ENCODE results near the gene MMD2.
"Not testable (repeated sequence)": the region's sequence is repeated elsewhere in the genome, so short reads cannot be mapped to it uniquely, and the experiment has no call there.

MMD2 gene

GRCh38 chr7:4982741-4983140 lies 23.8 kb upstream of the MMD2 start:
- H3K27ac ChIP-seq (ENCODE audit: low read depth, low read length); H3K27me3 ChIP-seq (ENCODE audit: control insufficient read depth in 1 of 2, insufficient read depth in 2 of 2, low read length in 2 of 2); H3K4me3 ChIP-seq (ENCODE audit: low read depth in 1 of 2, low read length in 2 of 2); H3K9me3 ChIP-seq (ENCODE audit: control insufficient read depth in 1 of 2, low read length in 2 of 2); H3K9ac ChIP-seq (ENCODE audit: low read depth in 1 of 2, low read length in 2 of 2); H3K4me1 ChIP-seq (ENCODE audit: control insufficient read depth in 1 of 2, insufficient read depth in 2 of 2, low read length in 2 of 2): not testable (repeated sequence)
- peaks cover 6 to 50% of the 10 kb centered on the region in 2 donors for H3K36me3 ChIP-seq (ENCODE audit: control insufficient read depth in 1 of 2, insufficient read depth in 2 of 2, low read length in 2 of 2)

GRCh38 chr7:4981295-4981890 lies 22.4 kb upstream of the MMD2 start:
- not testable (repeated sequence) for H3K4me1 ChIP-seq (ENCODE audit: control insufficient read depth in 1 of 2, insufficient read depth in 2 of 2, low read length in 2 of 2); H3K9me3 ChIP-seq (ENCODE audit: control insufficient read depth in 1 of 2, low read length in 2 of 2); H3K9ac ChIP-seq (ENCODE audit: low read depth in 1 of 2, low read length in 2 of 2); H3K27me3 ChIP-seq (ENCODE audit: control insufficient read depth in 1 of 2, insufficient read depth in 2 of 2, low read length in 2 of 2); H3K4me3 ChIP-seq (ENCODE audit: low read depth in 1 of 2, low read length in 2 of 2); H3K27ac ChIP-seq (ENCODE audit: low read depth, low read length)
- peaks cover 6 to 48% of the 10 kb centered on the region in 2 donors for H3K36me3 ChIP-seq (ENCODE audit: control insufficient read depth in 1 of 2, insufficient read depth in 2 of 2, low read length in 2 of 2)

GRCh38 chr7:4975626-4976025 lies 16.6 kb upstream of the MMD2 start:
- H3K9ac ChIP-seq (ENCODE audit: low read depth in 1 of 2, low read length in 2 of 2); H3K4me3 ChIP-seq (ENCODE audit: low read depth in 1 of 2, low read length in 2 of 2); H3K4me1 ChIP-seq (ENCODE audit: control insufficient read depth in 1 of 2, insufficient read depth in 2 of 2, low read length in 2 of 2); H3K27ac ChIP-seq (ENCODE audit: low read depth, low read length); H3K27me3 ChIP-seq (ENCODE audit: control insufficient read depth in 1 of 2, insufficient read depth in 2 of 2, low read length in 2 of 2); H3K9me3 ChIP-seq (ENCODE audit: control insufficient read depth in 1 of 2, low read length in 2 of 2): not testable (repeated sequence)
- peaks cover 0 to 23% of the 10 kb centered on the region in 2 donors for H3K36me3 ChIP-seq (ENCODE audit: control insufficient read depth in 1 of 2, insufficient read depth in 2 of 2, low read length in 2 of 2)

- H3K27me3 ChIP-seq (ENCODE audit: control insufficient read depth in 1 of 2, insufficient read depth in 2 of 2, low read length in 2 of 2) = no peaks in the 10 kb centered on the region
- H3K9ac ChIP-seq (ENCODE audit: low read depth in 1 of 2, low read length in 2 of 2) = peak overlapping the region; percentile 42 to 77
- H3K36me3 ChIP-seq (ENCODE audit: control insufficient read depth in 1 of 2, insufficient read depth in 2 of 2, low read length in 2 of 2) = peaks cover 0 to 19% of the 10 kb centered on the region in 2 donors
- peak overlapping the region; percentile 90 for H3K27ac ChIP-seq (ENCODE audit: low read depth, low read length)
- H3K4me3 ChIP-seq (ENCODE audit: low read depth in 1 of 2, low read length in 2 of 2) = peak overlapping the region; percentile 73 to 78
- H3K4me1 ChIP-seq (ENCODE audit: control insufficient read depth in 1 of 2, insufficient read depth in 2 of 2, low read length in 2 of 2) = peaks cover 0 to 7% of the 10 kb centered on the region in 2 donors
- H3K9me3 ChIP-seq (ENCODE audit: control insufficient read depth in 1 of 2, low read length in 2 of 2) = no peaks in the 10 kb centered on the region
Observed at GRCh38 chr7:4973728-4974198, 14.8 kb upstream of the MMD2 start.

- not testable (repeated sequence) for H3K27ac ChIP-seq (ENCODE audit: low read depth, low read length); H3K27me3 ChIP-seq (ENCODE audit: control insufficient read depth in 1 of 2, insufficient read depth in 2 of 2, low read length in 2 of 2); H3K36me3 ChIP-seq (ENCODE audit: control insufficient read depth in 1 of 2, insufficient read depth in 2 of 2, low read length in 2 of 2); H3K4me1 ChIP-seq (ENCODE audit: control insufficient read depth in 1 of 2, insufficient read depth in 2 of 2, low read length in 2 of 2); H3K9me3 ChIP-seq (ENCODE audit: control insufficient read depth in 1 of 2, low read length in 2 of 2); H3K9ac ChIP-seq (ENCODE audit: low read depth in 1 of 2, low read length in 2 of 2); H3K4me3 ChIP-seq (ENCODE audit: low read depth in 1 of 2, low read length in 2 of 2)
Observed at GRCh38 chr7:4972446-4972845, 13.5 kb upstream of the MMD2 start.

- H3K4me1 ChIP-seq (ENCODE audit: control insufficient read depth in 1 of 2, insufficient read depth in 2 of 2, low read length in 2 of 2) = no peaks in the 10 kb centered on the region
Observed at GRCh38 chr7:4965295-4966022, 6.5 kb upstream of the MMD2 start.

GRCh38 chr7:4964506-4964905 lies 5.5 kb upstream of the MMD2 start:
- no peak overlapping the region for H3K4me3 ChIP-seq (ENCODE audit: low read depth in 1 of 2, low read length in 2 of 2)
- H3K27ac ChIP-seq (ENCODE audit: low read depth, low read length) = no peak overlapping the region
- peaks cover 2 to 4% of the 10 kb centered on the region in 2 donors for H3K27me3 ChIP-seq (ENCODE audit: control insufficient read depth in 1 of 2, insufficient read depth in 2 of 2, low read length in 2 of 2)
- no peaks in the 10 kb centered on the region for H3K36me3 ChIP-seq (ENCODE audit: control insufficient read depth in 1 of 2, insufficient read depth in 2 of 2, low read length in 2 of 2)
- H3K9ac ChIP-seq (ENCODE audit: low read depth in 1 of 2, low read length in 2 of 2) = no peak overlapping the region
- H3K4me1 ChIP-seq (ENCODE audit: control insufficient read depth in 1 of 2, insufficient read depth in 2 of 2, low read length in 2 of 2) = no peaks in the 10 kb centered on the region
- H3K9me3 ChIP-seq (ENCODE audit: control insufficient read depth in 1 of 2, low read length in 2 of 2) = no peaks in the 10 kb centered on the region

More at GRCh38 chr7:4965295-4966022, 6.5 kb upstream of the MMD2 start:
- Histone ChIP-seq H3K36me3 (ENCODE audit: control insufficient read depth in 1 of 2, insufficient read depth in 2 of 2, low read length in 2 of 2) (no peaks in the 10 kb centered on the region), H3K9me3 (ENCODE audit: control insufficient read depth in 1 of 2, low read length in 2 of 2) (no peaks in the 10 kb centered on the region), H3K4me3 (ENCODE audit: low read depth in 1 of 2, low read length in 2 of 2) (no peak overlapping the region), H3K9ac (ENCODE audit: low read depth in 1 of 2, low read length in 2 of 2) (no peak overlapping the region), H3K27me3 (ENCODE audit: control insufficient read depth in 1 of 2, insufficient read depth in 2 of 2, low read length in 2 of 2) (peaks cover 2 to 4% of the 10 kb centered on the region in 2 donors), H3K27ac (ENCODE audit: low read depth, low read length) (no peak overlapping the region)

- no peak overlapping the region for H3K4me3 ChIP-seq (ENCODE audit: low read depth in 1 of 2, low read length in 2 of 2)
Observed at GRCh38 chr7:4962872-4963775, 4.1 kb upstream of the MMD2 start.

GRCh38 chr7:4960363-4960762 lies 1.4 kb upstream of the MMD2 start:
- Histone ChIP-seq H3K36me3 (ENCODE audit: control insufficient read depth in 1 of 2, insufficient read depth in 2 of 2, low read length in 2 of 2) (no peaks in the 10 kb centered on the region), H3K27me3 (ENCODE audit: control insufficient read depth in 1 of 2, insufficient read depth in 2 of 2, low read length in 2 of 2) (peaks cover 11 to 15% of the 10 kb centered on the region in 2 donors)

More at GRCh38 chr7:4962872-4963775, 4.1 kb upstream of the MMD2 start:
- Histone ChIP-seq H3K27me3 (ENCODE audit: control insufficient read depth in 1 of 2, insufficient read depth in 2 of 2, low read length in 2 of 2) (peaks cover 7 to 8% of the 10 kb centered on the region in 2 donors), H3K9me3 (ENCODE audit: control insufficient read depth in 1 of 2, low read length in 2 of 2) (no peaks in the 10 kb centered on the region), H3K4me1 (ENCODE audit: control insufficient read depth in 1 of 2, insufficient read depth in 2 of 2, low read length in 2 of 2) (no peaks in the 10 kb centered on the region), H3K36me3 (ENCODE audit: control insufficient read depth in 1 of 2, insufficient read depth in 2 of 2, low read length in 2 of 2) (no peaks in the 10 kb centered on the region), H3K27ac (ENCODE audit: low read depth, low read length) (no peak overlapping the region), H3K9ac (ENCODE audit: low read depth in 1 of 2, low read length in 2 of 2) (no peak overlapping the region)

GRCh38 chr7:4959893-4960292 lies 906 bp upstream of the MMD2 start:
- Histone ChIP-seq H3K4me3 (ENCODE audit: low read depth in 1 of 2, low read length in 2 of 2) (no peak overlapping the region), H3K9me3 (ENCODE audit: control insufficient read depth in 1 of 2, low read length in 2 of 2) (no peaks in the 10 kb centered on the region), H3K27ac (ENCODE audit: low read depth, low read length) (no peak overlapping the region), H3K36me3 (ENCODE audit: control insufficient read depth in 1 of 2, insufficient read depth in 2 of 2, low read length in 2 of 2) (no peaks in the 10 kb centered on the region), H3K9ac (ENCODE audit: low read depth in 1 of 2, low read length in 2 of 2) (no peak overlapping the region), H3K27me3 (ENCODE audit: control insufficient read depth in 1 of 2, insufficient read depth in 2 of 2, low read length in 2 of 2) (peaks cover 11 to 15% of the 10 kb centered on the region in 2 donors), H3K4me1 (ENCODE audit: control insufficient read depth in 1 of 2, insufficient read depth in 2 of 2, low read length in 2 of 2) (no peaks in the 10 kb centered on the region)

More at GRCh38 chr7:4960363-4960762, 1.4 kb upstream of the MMD2 start:
- Histone ChIP-seq H3K9me3 (ENCODE audit: control insufficient read depth in 1 of 2, low read length in 2 of 2) (no peaks in the 10 kb centered on the region), H3K4me1 (ENCODE audit: control insufficient read depth in 1 of 2, insufficient read depth in 2 of 2, low read length in 2 of 2) (no peaks in the 10 kb centered on the region), H3K4me3 (ENCODE audit: low read depth in 1 of 2, low read length in 2 of 2) (no peak overlapping the region), H3K27ac (ENCODE audit: low read depth, low read length) (no peak overlapping the region), H3K9ac (ENCODE audit: low read depth in 1 of 2, low read length in 2 of 2) (no peak overlapping the region)

All from duodenal mucosa (tissue), 2 donors.